Measurements from ENCODE around the gene RAB44.

GRCh38 chr6:36781669-36782068, 84.0 kb downstream of the RAB44 start:
- TF ChIP-seq POLR2A (IDR thresholded peaks at IDR 0.05) (no peak), CTCF (IDR thresholded peaks at IDR 0.05) (no peak)
